ENCODE data around the gene ULK3.

The ULK3 gene

DNA sequence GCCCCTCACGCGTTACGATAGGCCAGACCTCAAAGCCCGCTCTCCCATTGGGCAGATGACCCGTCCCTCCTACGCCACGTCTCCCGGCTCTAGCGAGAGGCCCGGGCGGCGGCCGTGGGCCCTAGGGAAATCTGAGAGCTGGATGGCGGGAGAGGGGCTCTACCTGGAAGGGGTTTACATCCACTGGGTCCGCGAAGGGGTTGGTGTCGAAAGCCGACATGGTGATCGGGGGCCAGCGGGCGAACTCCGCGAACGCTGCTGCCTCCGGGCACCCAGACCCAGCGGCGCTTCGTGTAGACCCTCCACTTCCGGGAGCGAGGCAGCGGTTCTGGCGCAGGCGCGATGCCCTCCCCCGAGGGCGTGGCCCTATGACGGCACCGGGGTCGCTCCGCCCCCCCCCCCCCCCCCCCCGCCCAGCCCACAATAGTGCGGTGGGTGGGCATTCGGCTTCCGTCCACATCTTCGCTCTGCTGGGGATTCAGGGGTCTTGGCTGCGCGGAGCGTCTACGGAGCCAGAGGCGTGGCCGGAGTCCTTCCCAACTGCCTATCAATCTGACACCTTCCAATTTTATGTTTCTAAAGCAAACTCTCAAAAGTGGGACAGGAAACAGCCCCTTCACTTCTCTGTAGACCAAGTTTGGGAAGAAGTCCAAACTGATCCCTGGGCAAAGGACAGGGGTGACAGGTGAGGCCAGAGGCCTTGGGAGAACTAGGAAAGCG, 30.2 kb upstream of the ULK3 start, which contains the start of gene SCAMP2:
Gene SCAMP2, minus strand, starts transcription at position 330 of the 720 bp plus-strand sequence. Its CDS starts 110 bp downstream, at position 220.
- DNase-seq (ENCODE audit: low read depth), result peak; percentile 81
- TF ChIP-seq, protein P1, sequence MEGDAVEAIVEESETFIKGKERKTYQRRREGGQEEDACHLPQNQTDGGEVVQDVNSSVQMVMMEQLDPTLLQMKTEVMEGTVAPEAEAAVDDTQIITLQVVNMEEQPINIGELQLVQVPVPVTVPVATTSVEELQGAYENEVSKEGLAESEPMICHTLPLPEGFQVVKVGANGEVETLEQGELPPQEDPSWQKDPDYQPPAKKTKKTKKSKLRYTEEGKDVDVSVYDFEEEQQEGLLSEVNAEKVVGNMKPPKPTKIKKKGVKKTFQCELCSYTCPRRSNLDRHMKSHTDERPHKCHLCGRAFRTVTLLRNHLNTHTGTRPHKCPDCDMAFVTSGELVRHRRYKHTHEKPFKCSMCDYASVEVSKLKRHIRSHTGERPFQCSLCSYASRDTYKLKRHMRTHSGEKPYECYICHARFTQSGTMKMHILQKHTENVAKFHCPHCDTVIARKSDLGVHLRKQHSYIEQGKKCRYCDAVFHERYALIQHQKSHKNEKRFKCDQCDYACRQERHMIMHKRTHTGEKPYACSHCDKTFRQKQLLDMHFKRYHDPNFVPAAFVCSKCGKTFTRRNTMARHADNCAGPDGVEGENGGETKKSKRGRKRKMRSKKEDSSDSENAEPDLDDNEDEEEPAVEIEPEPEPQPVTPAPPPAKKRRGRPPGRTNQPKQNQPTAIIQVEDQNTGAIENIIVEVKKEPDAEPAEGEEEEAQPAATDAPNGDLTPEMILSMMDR (IDR thresholded peaks at IDR 0.05; ENCODE audit: control insufficient read depth, insufficient read depth, low read depth, low read length, missing control alignments), result no peak
- peak within 1 kb of the TSS; percentile 91 for H3K4me3 ChIP-seq (ENCODE audit: control insufficient read depth, low read depth, low read length)

DNA sequence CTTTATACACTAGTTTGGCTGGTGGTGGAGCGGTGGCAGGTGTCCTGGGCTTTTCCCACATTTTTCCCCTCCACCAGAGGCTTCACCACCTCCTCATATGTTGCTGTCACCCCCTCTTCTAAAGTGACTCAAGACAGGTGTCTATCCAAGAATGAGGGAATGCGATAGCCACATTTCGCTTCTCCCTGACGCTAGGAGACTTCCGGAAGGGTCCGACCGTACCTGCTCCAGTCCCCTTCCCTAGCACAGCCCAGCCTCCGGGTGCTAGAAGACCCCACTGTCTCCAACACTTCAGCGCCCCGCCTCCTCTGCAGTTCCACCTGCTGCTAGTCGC, 29.7 kb upstream of the ULK3 start:
- H3K4me3 ChIP-seq (ENCODE audit: control insufficient read depth, low read depth, low read length), result peak overlapping the region; percentile 91
- TF ChIP-seq, protein P1 (IDR thresholded peaks at IDR 0.05; ENCODE audit: control insufficient read depth, insufficient read depth, low read depth, low read length, missing control alignments), result no peak
- DNase-seq (ENCODE audit: low read depth), result no peak

DNA sequence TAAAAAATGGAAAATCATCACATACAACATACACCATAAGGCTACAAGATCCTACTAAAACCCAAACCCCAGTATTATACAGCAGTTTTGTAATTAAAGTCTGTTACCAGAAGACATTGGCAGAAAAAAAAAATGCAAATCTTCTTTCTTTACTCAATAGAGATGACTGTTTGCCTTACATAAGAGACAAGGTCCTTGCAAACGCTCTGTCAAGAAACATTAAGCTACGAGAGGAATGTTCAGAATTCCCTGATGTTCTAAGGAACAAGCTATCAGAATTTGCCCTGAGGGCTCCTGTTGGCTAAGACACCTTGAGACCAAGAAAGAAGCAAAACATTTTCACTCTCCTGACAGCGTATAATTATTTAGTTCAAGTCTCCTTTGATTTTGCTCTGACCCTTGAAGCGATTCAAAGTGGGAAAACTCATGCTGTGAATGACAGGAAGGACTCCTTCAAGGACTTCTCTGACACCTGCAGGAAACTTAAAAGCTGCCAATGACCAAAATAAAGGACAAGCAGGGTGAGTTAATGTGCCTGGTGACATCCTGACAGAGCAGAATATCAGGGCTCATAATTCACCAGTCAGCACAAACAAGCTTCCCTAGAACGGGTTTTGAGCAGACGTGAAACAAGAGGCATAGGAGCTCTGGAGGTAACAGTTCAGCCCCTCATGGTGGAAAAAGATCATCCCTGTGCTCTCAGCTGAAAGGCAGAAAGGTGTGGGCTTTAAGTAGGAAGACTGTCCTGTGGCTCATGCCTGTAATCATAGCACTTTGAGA, 27.7 kb upstream of the ULK3 start:
- H3K4me3 ChIP-seq (ENCODE audit: control insufficient read depth, low read depth, low read length), result no peak overlapping the region
- no peak for DNase-seq (ENCODE audit: low read depth)
- TF ChIP-seq, protein P1 (IDR thresholded peaks at IDR 0.05; ENCODE audit: control insufficient read depth, insufficient read depth, low read depth, low read length, missing control alignments), result no peak

DNA sequence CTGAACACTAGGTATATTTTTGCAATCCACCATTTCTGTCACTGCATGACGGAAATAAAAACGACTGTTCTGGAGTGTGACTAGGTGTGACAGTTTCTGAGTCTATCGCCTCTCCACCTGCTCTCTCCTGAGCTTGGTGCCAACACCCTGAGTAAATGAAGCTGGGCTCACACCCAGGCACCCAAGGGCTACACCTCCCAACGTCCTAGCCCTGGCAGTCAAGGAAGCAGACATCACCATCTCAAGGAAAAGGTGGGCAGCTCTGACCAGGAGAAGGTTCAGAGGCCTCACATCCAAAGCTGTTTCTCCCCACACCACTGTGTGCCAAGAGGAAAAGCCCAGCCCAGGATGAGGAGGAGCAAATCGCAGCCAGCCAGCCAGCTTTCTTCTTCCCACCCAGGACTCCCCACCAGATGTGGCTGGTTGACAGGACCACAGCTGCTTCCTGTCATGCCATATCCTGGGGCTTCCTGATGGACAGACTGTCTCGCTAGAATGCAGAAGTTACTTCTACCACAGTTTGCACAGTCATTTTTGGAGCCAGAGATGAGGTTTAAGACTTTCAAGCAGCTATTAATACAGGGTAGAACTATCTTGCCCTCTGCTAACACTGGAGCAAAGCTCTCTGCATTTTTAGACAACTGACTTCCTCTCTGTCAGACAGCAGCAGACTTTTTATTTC, 26.9 kb upstream of the ULK3 start:
- H3K4me3 ChIP-seq (ENCODE audit: control insufficient read depth, low read depth, low read length), result no peak overlapping the region
- no peak for DNase-seq (ENCODE audit: low read depth)
- TF ChIP-seq, protein P1 (IDR thresholded peaks at IDR 0.05; ENCODE audit: control insufficient read depth, insufficient read depth, low read depth, low read length, missing control alignments), result no peak

DNA sequence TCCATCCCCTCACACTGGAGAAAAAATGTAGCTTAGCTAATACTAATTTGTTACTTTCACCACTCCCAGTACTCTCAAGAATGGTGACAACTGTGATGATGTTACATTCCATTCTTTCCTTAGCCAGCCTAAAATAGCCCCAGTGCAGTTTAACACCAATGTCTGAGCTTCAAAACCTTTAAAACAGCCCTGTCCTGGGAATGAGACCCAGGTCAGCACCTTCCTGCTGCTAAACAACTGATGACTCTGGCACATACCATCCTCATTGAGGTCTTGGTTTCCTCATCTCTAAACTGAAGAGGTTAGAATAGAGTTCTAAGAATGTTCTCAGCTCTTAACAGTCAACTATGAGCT, 26.4 kb upstream of the ULK3 start:
- DNase-seq (ENCODE audit: low read depth), result no peak
- TF ChIP-seq, protein P1 (IDR thresholded peaks at IDR 0.05; ENCODE audit: control insufficient read depth, insufficient read depth, low read depth, low read length, missing control alignments), result no peak

DNA sequence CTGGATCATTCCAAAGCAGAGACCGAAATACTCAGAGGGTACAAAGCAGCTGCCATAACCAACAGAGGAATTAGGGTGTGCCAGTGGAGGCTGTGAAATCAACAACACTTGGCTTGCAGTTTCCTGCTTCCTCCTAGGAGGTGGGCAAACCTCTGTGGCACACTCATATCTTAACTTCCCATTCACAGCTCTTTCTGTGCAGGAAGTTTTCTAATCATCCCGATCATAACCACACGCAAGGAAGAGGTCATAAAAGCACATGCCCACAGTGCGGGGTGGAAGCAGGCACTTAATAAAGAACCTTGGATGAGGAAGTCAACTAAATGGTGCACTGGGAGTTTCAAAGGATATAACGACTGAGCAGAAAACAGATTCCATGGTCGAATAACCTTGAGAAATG, 25.1 kb upstream of the ULK3 start:
- TF ChIP-seq, protein P1 (IDR thresholded peaks at IDR 0.05; ENCODE audit: control insufficient read depth, insufficient read depth, low read depth, low read length, missing control alignments), result no peak
- no peak for DNase-seq (ENCODE audit: low read depth)
- H3K4me3 ChIP-seq (ENCODE audit: control insufficient read depth, low read depth, low read length), result no peak overlapping the region

More for the DNA sequence above, 26.4 kb upstream of the ULK3 start:
- H3K4me3 ChIP-seq (ENCODE audit: control insufficient read depth, low read depth, low read length), result no peak overlapping the region

All from AG09309 (cell line).